Lower leg skin (tissue), 4 donors: ENCODE results near the gene KCNH3. TPM values are rescaled to one million over a fixed set of nuclear protein-coding genes. Genes with fewer than 3 reads are reported as not detected.

Experiments used
- DNase-seq, 2 donors: peaks; one replicate each; pipeline ENCODE4 v3.0.0-alpha.2; 2019; ENCODE audit warnings: low spot score in 2 of 2
- H3K4me3 ChIP-seq: fragments of 200-600 bp; sonication (generic); 2 replicates; pipeline ENCODE4 v1.5.1; 2017; ENCODE audit warnings: mild to moderate bottlenecking, low read depth; ENCODE audit not compliant: poor library complexity, severe bottlenecking
- POLR2A ChIP-seq, 2 donors: fragments of 450-650 bp; IDR thresholded peaks; one replicate each; pipeline ENCODE4 v1.6.1; 2016 to 2017; ENCODE audit warnings: antibody characterized with exemption in 2 of 2, mild to moderate bottlenecking in 1 of 2, moderate library complexity in 1 of 2
- WGBS, 2 donors: methylation state at CpG; one replicate each; pipeline ENCODE4 v1.1.5; 2018; 5-methylcytosine and 5-hydroxymethylcytosine counted together
- intact Hi-C: fragments of 100-400 bp; cut with DNase I; formaldehyde crosslinking; loops from one replicate; pipeline ENCODE4 v1.15.0; 2023; ENCODE audit warnings: low total_unique reads
- total RNA-seq, 4 donors: library from RNA; depleted of rRNA; stranded (reverse); fragments of >200 nt; gene quantifications; one replicate each; pipeline ENCODE4 v1.1.0, GENCODE V29; 2016
- TF ChIP-seq, protein P1 (sequence below), 3 donors: fragments of 450-650 bp; IDR thresholded peaks; one replicate each; pipeline ENCODE4 v1.5.1; 2016; ENCODE audit warnings: antibody characterized with exemption in 3 of 3, mild to moderate bottlenecking in 3 of 3, moderate library complexity in 2 of 3

The KCNH3 gene
- total RNA-seq, 4 donors from 2014 or later, result 0.17 to 1.1 TPM; not detected in 2

DNA sequence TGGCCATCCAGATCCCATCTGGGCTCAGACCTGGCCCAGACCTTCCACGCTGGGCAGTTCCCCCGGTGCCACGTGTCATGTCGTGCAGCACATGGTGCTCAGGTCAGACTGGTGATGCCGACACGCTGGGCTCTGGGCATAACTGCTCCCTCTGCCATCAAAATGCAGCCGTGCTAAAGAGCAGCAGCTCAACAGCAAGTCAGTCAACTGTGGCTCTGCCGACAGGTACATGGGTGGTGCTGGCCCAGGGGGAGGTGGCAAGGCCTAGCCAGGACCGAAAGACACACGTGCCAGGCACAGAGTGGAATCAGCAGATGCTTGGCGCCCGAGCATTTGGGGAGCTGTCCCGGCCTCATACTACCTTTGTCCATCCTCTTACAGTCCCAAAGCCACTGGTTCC is 27.5 kb downstream of the KCNH3 start:
- WGBS, 2 donors, result 90 to 94% methylated on average over 13 of the region's 13 CpGs
- intact Hi-C loops, result no loop called here
- DNase-seq, result no peak

DNA sequence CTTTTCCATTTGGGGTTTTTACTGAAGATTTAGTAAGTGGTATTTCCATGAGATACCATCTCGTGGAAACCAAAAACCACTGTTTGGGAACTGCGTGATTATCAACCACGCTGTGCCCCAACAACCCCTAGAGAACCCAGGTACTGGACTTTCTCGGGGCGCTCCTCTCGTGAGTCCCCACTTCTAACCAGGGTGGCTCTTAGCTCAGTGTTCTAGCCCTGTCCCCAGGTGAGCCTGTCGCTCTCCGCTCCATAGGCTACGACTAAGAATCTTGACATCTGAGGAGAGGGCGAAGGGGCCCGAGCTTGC is 28.4 kb downstream of the KCNH3 start:
- intact Hi-C loops, result no loop called here
- WGBS, 2 donors, result 2 to 3% methylated on average over 6 to 11 of the region's 11 CpGs
- no peak for DNase-seq
- no peak for TF ChIP-seq POLR2A (IDR thresholded peaks at IDR 0.05)
- TF ChIP-seq, protein P1, sequence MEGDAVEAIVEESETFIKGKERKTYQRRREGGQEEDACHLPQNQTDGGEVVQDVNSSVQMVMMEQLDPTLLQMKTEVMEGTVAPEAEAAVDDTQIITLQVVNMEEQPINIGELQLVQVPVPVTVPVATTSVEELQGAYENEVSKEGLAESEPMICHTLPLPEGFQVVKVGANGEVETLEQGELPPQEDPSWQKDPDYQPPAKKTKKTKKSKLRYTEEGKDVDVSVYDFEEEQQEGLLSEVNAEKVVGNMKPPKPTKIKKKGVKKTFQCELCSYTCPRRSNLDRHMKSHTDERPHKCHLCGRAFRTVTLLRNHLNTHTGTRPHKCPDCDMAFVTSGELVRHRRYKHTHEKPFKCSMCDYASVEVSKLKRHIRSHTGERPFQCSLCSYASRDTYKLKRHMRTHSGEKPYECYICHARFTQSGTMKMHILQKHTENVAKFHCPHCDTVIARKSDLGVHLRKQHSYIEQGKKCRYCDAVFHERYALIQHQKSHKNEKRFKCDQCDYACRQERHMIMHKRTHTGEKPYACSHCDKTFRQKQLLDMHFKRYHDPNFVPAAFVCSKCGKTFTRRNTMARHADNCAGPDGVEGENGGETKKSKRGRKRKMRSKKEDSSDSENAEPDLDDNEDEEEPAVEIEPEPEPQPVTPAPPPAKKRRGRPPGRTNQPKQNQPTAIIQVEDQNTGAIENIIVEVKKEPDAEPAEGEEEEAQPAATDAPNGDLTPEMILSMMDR (IDR thresholded peaks at IDR 0.05), result no peak
- H3K4me3 ChIP-seq, result peak overlapping the region; percentile 78

More for the DNA sequence above, 27.5 kb downstream of the KCNH3 start:
- no peak overlapping the region for H3K4me3 ChIP-seq
- no peak for TF ChIP-seq POLR2A (IDR thresholded peaks at IDR 0.05)
- TF ChIP-seq, protein P1 (IDR thresholded peaks at IDR 0.05), result no peak

DNA sequence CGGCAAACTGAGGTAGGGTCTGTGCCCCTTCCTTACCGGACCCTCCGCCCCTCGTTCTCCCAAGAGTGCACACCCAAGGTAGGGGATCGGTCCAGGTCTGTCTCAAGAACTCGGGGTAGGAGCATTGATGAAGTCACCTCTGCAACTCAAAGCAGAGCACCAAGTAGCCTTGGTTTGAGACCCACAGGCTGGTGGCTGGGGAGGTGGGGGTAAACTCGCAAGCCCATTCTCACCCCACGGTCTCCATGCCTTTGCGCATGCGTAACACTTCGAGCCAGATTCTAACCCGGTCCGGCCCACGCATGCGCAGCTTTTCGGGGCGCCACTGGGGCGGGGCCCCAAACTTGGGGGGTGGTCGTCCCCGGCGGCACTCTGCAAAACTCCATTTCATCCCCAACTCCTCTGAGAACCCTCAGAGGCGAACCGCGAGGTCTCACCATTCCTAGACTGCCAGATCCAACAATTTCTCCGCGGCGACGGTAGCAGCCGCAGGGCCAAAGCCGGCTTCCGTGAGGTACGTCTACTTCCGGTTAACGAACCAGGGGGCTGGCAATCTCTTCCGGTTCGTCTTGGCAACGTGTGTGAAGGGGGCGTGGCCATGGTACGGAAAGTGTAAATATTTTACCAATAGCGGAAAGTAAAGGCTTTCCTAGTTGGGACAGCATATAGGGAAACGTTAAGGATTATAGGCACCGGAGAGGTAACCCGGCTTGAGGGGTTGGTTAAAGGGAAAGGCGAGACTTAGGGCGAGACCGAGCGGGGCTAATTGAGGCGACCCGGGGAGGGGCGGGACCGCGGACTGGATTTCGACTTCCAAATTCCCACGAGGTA is 29.0 kb downstream of the KCNH3 start, which contains the start of gene MCRS1:
Gene MCRS1 (minus strand): TSS at position 532 of the 831 bp plus-strand sequence. CDS start 1,411 bp downstream, outside the sequence.
- H3K4me3 ChIP-seq, result peak within 1 kb of the TSS; percentile 78
- TF ChIP-seq, protein P1 (IDR thresholded peaks at IDR 0.05), result no peak
- TF ChIP-seq POLR2A (IDR thresholded peaks at IDR 0.05), result no peak
- intact Hi-C loops, result no loop called here
- 0 to 1% methylated on average over 53 to 54 of the region's 54 CpGs for WGBS, 2 donors
- peak; percentile 89 to 97 for DNase-seq

- peak in 1 of 2 donors; percentile 18 for DNase-seq
- intact Hi-C loops, result no loop called here
- TF ChIP-seq, protein P1 (IDR thresholded peaks at IDR 0.05), result no peak
- no peak for TF ChIP-seq POLR2A (IDR thresholded peaks at IDR 0.05)
- peak overlapping the region; percentile 78 for H3K4me3 ChIP-seq
- 1 to 2% methylated on average over 19 of the region's 19 CpGs for WGBS, 2 donors
These were observed 29.8 kb downstream of the KCNH3 start for GRCh38 chr12:49568442-49569162.

- 81 to 83% methylated on average over 9 of the region's 9 CpGs for WGBS, 2 donors
- intact Hi-C loops, result no loop called here
- TF ChIP-seq POLR2A (IDR thresholded peaks at IDR 0.05), result no peak
- TF ChIP-seq, protein P1 (IDR thresholded peaks at IDR 0.05), result no peak
- no peak overlapping the region for H3K4me3 ChIP-seq
- DNase-seq, result peak in 1 of 2 donors; percentile 56
These were observed 38.9 kb downstream of the KCNH3 start for GRCh38 chr12:49577589-49578315.
